Stimulated activated CD8-positive, alpha-beta memory T cell treated with anti-CD3 and anti-CD28 coated beads, Interleukin-15, amount 100 ng/mL, for 48 hours (primary cell): Measurements from ENCODE around the gene LHX1.

Experiments
- DNase-seq, 2 donors: peaks; one replicate each; pipeline ENCODE4 v3.0.0-alpha.2; 2020; ENCODE audit warnings: low read depth in 2 of 2

Gene LHX1

DNA sequence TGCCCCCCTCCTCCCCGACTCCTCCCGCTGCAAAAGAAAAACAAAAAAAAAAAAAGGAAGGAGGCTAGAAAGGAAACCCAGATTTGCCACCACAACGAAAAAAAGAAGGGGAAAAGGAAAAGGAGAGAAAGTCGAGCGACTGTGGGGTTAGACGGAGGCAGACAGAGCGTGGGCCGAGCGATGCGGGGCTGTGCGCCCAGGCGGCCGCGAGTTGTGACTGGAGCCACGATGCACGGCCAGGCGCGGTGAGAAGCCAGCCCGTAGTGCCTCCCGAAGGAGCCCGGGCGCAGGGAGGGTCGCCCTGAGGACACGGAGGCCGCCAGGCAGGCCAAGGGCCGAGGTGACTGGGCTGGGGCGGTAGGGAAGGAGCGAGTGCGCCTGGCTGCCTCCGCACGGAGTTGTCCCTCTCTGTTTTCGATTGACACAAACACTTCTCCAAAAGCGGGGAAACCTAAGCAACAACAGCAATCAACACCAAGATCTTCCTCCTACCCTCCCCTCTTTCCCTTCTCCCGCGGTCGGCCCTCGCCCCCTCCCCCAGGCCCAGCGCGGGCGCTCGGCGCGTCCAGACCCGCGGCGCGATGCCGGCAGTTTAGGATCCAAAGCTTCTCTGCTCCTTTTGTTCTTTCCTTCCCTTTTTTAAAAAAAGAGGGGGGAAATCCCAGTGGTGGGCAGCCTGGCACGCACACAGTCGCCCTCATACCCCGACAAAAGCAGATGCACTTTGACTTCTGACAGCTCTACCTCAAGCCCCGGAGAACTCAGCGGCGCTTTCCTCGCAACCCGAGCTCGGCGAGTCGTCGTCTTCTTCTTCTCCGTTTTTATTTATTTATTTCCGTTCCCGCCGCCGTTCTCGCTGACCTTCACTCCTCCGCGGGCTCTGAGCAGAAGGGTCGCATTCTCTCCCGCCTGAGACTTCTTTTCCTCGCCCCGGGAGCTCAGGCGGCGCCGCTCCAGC, at the start of gene LHX1:
Gene LHX1, plus strand, starts transcription at position 475 of the 958 bp plus-strand sequence. CDS start 723 bp downstream, outside the sequence.
- DNase-seq = no peak

DNA sequence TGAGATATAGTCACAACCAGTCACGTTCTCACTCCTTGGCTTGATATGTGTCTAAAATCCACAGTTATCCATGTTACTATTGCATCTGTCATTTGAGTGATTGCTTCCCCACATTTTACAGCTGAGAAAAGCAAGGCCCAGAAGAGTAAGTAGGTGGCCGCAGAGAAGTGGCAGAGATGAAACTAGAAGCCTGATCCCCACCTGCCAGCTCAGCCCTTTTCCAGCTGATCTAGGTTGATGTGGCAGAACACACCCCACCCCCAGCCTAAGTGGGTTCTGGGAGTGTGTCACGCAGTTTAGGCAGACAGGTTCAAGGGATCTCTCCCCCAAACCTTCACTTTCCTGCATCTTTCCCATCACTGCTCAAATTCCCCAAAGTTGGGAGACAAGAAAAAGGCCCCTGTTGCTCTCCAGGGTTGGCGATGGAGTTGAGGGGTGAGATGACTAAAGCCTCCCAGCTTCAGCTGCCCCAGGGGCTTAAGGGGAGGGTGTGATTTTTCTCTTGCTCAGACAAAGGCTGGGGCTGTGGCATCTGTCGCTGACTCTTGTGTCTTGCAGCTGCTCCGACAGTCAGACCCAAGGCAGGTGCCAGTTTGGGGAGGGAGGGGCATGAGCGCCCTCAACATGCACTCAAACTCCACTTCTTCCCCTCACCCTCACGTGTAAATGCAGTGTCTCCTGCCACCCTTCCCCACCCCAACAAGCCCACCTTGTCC, 48.9 kb upstream of the LHX1 start:
- DNase-seq = no peak

DNA sequence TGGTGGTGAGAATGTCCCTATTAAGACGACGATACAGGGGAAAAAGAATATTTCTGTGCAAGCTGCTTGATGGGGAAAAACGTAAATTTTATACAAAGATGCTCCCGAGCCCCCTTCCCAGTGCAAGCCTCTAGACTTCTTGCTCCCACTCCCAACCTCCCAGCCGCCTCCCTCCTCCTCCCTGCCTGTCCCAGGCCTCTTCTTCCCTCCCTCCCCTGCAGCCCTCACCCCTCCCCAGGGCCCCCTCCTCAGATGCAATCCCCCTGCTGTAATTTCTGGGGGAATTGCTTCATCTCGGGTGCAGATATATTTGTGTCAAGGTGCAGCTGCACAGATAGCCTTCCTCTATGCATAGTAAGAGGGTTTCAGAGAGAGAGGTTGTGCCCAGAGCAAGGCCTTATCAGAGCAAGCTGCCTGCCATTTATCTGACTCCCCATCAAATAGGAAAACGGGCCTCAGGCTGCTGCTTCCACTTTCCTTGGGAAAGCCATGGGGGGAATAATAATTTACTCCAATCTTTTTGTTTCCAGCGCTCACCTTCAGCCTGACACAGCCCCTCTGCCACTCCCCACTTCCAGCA, 47.4 kb upstream of the LHX1 start:
- no peak for DNase-seq

DNA sequence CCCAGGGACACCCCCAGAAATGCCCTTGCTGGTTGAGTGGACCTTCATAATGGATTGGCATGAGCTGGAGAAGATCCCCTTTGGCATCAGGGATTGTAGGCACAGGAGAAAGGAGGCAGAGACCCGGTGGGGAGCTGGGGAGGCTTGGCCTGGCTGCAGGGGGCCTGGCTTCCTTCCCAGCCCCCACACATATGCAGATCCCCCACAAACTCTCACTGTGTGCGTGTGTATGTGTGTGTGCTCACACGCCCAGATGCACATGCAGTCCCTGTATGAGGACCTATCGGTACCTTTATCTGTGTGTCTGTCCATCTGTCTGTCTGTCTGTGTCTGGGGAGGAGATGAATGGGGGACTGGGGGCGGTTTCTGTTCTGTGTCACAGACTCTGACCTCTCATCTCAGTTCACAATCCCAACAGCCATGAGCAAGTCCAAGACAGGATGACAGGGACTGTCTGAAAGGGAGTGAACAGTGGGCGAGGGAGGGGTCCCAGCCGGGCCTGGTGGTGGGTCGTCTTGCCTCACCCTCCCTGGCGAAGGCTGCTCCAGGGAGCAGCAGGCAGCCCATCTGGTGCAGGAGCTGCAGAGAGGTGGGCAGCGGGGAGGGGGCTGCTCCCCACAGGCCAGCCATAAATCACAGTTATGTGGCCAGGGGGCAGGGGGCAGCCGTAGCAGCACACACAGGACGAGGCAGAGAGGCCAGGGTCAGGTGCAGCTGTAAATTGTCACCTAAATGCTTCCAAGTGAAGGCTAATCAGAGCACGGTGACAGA, 46.7 kb upstream of the LHX1 start:
- no peak for DNase-seq

DNA sequence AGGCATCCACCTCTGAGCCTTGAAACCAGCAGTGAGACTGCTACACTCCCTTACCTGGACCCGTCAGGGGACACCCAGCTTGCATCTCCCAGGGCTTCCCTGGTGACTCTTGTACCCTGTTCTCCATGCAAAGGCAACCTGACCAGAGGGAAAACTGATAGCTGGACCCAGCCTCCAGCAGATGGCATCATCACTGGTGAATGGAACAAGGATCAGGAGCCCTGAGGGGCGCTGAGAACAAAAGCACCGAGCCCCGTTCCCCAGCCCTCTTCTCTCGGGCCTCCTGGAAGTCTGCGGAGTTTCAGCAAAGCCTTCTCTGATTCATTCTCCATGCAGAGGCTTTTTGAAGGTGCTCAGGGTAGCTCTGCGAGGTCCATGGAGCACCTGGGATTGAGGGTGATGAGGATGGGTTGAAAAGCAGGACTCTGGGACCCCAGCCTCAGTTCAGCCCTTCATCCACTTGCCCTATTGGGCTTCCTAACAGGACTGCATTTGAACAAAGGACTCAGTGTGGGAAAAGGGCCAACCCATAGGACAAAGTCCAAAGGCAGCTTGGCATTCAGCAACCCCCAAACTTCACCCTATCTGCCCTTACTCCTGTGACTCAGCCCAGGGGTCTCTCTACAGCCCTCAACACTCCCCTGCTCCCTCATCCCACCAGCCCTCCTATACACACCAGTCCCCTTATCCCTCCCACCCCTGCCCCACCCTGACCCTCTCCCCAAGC, 45.0 kb upstream of the LHX1 start:
- no peak for DNase-seq

DNA sequence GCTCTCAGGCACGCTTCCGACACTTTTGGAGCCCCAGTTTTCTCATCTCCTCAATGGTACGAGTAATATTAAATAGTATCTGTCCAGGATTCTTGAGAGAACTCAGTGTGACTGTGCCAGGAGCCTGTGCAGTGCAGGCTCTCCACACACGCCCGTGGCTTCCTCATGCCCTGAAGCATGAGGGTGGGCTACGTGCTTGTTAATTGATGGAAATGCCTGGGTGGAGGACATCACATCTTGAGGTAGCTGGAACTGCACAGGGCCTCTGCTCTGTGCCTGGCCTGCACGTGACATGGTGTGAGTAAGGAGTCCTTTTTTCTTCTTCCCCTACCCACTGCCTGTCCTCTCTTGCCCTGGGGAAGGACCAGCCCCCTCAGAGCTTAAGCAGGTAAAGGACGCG, 43.1 kb upstream of the LHX1 start:
- no peak for DNase-seq

DNA sequence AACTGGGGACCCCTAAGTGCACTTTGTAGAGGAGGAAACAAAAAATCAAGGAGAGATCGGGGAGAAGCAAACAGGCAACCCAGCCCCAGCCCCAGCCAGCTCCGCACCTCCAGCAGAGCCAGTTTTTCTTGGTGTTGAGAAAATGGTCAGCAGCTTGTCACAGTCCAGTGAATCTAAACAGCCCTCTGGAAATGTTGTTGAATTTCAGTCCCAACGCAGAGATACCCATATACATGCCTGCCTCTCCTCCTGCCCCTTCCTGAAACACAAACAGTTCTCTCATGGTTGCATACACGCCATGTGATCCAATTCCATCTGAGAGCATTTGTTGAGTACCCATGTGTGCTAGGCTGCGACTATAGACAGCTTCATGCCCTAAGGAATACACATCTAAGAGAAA, 42.4 kb upstream of the LHX1 start:
- DNase-seq = no peak

DNA sequence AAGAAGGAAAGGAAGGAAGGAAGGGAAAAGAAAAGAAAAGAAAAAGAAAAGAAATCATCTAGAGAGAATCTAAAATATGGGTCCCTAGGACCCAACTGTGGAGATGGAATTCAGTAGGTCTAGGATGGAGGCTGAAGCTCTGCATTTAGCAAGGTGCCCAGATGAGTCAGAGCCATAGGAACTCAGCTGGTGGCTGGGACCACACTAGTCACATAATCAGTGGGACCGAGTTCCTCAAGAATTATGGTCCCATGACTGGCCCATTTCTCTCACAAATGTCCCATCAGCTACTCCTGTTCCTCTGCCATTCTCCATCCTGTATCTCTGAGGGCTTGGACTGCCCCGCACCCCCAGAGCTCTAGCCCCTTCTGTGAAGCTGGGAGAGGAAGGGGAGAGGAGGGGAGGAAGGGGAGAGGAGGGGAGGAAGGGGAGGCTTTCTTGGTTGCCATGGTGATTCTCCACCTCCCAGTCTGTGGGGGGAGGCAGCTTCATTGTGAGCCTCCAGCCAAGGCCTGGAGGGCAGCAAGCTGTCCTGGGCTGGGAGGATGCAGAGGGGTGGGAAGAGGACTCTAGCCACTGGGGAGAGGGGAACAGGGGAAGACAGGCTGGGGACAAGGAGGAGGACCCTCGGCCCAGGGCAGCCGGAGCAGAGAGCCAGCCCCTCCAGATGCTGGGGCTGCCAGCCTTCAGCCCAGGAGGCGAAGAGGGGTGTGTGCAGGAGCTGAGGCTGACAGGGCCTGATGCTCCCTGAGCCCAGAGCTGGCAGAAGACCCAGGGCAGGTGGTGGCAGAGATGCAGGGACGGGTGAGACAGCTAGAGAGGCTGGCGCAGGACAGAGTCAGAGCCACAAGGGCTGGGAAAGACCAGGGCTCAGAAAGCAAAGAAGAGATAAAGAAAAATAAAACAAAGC, 37.8 kb upstream of the LHX1 start:
- DNase-seq = no peak

DNA sequence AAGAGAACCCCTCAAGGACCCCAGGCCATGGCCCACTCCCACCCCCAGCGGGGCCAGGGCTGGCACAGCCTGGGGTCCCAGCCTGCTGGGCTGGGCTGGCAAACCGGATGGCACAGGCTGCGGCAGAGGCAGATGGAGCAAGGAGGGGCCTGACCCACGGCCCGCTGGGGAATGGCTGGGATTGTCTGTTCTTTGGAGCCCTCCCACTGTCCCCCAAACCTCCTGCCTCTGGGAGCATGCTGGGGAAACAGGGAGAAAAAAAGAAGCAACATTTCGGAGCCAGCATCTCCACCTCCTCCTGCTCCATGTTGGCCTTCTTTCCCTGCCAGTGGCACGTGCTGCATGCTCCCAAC, 37.1 kb upstream of the LHX1 start:
- no peak for DNase-seq

DNA sequence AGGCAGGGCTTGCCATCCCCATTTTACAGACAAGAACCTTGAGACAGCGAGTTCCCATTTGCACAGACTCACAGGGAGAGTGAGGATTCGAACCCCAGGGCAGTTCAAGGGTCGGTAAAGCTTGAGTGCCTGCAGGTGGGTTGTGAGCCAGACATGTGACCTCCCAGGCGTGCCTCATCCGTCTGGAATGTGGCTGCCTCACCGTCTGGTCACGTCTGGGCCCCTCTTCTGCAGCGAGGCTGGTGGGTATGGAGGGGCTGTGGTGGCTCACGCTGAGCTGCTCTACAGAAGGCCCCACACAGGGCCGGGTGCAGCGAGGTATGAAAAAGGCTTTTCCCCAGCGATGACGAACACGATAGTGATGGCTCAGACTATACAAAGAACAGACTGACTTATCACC, 35.8 kb upstream of the LHX1 start:
- DNase-seq = no peak

DNA sequence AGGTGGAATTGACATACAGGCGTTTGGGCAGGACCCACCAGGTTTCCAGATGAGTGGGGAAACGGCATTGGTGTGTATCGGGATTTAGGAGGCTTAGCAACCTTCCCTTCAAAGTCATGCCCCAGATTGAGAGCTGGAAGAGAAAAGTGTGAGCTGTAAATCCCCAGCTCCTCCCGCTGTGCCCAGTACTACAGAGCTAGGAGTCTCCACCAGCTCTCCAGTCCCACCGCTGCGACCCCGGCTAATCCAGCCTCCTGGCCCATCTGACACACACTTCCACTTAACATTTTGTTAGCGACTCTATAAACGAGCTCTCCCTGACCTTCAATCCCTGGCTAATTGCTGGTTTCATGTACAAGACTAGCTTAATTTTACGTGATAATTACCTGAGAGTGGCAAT, 29.9 kb upstream of the LHX1 start:
- DNase-seq = no peak

DNA sequence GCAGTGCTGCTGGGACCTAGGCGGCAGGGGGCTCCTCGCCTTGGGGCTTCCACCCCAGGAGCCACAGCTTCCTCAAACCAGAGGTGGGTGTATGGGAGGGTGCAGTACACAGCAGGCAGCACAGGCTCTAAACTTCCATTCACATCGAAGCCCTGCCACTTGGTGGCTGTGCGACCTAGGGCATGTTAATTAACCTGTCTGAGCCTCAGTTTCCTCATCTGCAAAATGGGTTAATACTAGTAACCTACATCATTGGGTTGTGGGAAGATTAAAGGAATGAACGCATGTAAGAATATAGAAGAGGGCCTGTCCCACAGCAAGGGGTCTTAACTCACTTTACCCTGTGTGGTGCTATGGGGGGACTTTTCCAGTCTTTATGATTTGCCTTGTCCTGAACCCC, 26.8 kb upstream of the LHX1 start:
- no peak for DNase-seq

DNA sequence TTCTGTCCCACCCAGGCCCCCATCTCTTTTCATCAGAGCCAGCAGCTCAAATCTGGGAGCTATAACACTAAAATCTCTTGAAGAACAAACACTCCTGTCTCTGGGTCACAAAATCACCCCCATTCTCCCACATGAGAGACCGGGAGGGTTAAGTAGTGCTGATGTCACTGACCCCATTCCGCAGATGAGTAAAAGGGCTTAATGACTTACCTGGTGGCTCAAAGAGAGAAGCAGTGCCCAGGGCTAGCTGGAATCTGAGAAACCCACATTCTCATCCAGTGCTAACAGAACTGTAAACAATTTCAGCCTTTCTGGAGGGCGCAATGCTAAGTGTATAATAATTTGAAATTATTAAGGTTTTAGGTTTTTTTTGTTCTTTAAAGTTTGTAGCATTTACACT, 26.3 kb upstream of the LHX1 start:
- DNase-seq = no peak

DNA sequence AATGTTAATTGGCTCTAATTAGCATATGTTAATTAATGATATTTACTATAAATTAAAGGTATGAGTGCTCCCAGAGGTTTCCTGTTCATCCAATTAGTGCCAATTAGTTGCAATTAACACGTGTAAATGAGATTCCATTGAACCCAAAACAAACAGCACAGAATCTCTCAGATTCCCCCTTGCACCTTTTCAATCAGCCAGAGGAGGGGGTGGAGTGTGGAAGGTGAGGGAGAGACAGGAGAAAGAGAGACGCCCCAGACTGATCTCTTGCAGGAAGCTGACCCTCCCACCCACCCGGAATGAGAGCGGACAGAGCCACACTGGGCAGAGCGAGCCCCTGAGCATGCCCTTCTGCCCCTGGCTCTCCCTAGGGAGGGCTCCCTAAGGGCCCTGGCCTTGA, 24.1 kb upstream of the LHX1 start:
- no peak for DNase-seq

DNA sequence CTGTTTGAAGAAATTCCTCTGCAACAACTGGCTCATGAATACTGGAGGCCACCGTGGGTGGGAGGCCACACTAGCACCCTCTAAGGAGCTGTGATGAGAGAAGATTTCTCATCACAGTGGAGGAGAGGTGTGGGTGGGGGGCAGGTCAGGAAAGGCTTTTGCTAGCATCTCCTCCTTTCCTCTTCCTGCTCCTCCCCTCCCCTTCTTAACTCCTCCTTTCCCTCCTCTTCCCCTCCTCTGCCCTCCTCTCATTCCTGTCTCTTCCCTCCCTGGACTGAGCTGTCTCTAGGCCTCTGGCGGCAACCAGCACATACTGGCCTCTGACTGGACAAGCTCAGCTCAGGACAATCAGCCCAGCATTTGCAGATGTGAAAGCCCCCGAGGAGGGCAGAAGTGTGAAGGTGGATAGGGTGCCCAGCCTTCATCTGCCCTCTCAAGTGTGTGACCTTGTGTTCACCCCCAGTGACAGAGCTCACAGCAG, 19.0 kb upstream of the LHX1 start:
- DNase-seq = no peak

DNA sequence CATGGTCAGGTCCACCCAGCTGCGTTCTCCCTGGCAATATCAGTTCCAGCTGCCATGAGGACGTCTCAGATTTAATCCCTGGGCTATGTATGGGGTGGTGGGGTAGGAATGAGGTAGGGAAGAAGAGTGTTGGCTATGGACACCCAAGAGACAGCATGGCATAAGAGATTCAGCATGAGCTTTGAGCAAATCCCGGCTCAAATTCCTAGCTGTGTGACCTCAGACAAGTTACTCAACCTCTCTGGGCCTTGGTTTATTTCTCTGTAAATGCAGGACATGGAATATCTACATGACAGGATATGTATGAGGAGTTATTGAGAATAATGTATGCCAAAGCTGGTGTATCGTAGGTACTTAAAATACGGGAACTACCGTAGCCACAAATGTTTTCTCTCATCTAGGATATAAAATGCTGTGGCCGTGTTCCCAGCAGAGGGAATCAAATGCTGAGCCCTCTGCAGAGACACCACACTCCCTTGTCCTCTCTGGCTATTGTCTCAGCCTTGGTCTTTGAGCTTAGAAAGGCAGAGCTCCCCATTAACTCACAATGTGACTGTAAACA, 17.8 kb upstream of the LHX1 start:
- DNase-seq = no peak

DNA sequence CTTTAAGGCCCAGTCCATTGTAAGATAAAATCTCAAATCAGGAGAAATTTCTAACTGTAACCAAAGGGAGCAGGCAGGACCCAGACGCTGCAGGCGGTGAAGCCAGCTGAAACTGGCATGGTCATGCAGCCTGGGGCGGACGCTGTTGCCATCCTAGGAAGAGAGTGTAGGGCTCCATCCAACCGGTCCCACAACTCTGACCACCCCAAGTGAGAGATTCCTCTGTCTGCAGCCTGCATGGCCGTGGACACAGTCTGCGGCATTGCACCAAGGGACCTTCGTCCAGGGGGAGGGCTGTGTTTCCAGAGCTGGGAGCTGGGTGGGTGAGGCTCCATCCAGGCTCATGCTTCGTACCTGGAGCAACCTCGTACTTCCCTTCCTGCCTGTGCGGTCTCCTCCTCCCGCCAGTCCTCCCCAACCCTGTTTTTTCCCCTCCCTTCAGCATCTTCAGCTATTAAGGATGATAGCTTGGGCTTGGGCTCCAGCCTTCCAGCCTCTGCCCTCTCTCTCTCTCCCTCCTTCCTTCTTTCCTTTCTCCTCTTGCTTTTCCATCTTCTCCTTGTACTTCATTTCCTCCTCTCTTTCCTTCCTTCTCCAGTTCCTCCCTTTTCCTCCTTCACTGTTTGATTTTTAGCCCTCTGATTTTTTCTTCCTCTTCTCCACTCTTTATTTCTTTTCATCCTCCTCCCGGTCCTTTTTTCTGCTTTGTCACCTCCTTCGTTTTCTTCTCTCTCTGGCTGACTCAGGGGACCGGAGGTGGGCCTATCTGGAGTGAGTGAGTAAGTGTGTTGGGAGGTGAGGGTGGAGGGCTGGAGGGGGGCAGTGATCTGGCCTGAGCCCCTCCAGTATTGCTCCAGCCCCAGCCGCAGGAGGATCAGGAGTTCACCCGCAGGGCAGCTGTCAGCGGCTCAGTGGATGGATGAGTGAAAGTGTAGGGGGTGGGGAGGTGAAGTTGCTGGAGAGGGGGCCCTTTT, 17.0 kb upstream of the LHX1 start:
- DNase-seq = no peak

DNA sequence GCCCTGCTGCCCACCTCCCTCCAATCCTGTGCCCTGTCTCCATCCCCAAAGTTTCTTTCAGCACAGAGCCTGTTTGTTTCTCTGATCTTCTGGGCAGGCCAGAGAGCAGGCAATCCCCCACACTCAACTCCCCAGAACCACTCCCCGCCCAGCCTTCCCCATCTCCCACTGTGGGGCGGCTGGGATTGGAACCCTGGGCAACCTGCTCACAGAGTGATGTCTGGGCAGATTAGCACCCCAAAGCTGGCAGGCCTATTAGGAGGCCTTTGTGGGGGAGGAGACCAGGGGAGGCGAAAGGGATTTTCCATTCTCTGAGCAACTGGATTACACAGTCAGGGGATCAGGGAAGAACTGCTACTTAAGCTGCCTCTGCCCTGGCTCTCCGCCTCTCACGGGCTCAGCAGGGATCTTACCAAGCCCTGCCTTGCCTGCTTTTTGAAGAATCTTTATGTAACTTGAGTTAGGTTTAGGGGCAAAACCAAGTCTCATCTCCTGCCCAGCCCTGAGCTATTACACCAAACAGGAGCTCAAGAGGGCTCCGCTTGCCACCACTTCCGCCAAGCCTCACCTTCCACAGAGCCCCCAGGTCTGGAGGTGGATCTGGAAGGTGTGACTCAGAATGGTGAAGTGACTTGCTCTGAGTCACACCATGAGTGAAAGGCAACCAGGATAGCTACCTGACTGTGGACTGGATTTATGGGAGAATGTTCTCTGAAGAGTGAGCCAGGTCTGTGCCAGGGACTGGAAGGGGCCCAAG, 16.0 kb upstream of the LHX1 start:
- peak; percentile 60 to 74 for DNase-seq
